CD4-positive, alpha-beta T cell treated with Interleukin-17A for 1 hour (primary cell): Measurements from ENCODE around the gene TAS1R2.
"Not testable (repeated sequence)": the region's sequence is repeated elsewhere in the genome, so short reads cannot be mapped to it uniquely, and the experiment has no call there.

Experiments
- DNase-seq: peaks from one replicate; pipeline ENCODE4 v3.0.0-alpha.2; 2020

The TAS1R2 gene

GRCh38 chr1:18883636-18884418 lies 24.4 kb upstream of the TAS1R2 start:
- peak; percentile 72 for DNase-seq

- DNase-seq = no peak
Observed at GRCh38 chr1:18883079-18883478, 23.6 kb upstream of the TAS1R2 start.

- DNase-seq = no peak
Observed at GRCh38 chr1:18882486-18882885, 23.0 kb upstream of the TAS1R2 start.

GRCh38 chr1:18881642-18882431 lies 22.4 kb upstream of the TAS1R2 start:
- DNase-seq = no peak

DNA sequence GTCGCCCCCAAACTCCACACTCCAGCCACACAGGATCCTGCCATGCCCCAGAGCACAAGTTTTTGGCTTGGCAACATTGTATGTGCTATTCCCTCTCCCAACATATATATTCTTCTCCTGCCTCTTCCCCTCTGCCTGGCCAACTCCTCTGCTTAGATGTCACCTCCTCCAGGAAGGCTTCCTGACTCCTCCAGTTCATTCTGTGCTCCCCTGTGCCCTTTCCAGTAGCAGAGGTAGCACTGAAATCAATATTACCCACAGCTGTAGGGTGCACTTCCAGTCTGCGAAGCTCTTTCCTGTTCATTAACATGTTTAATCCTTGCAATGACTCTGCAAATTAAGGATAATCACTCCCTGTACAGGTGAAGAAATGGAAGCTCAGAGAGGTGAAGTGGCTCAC lies 21.7 kb upstream of the TAS1R2 start:
- DNase-seq = no peak

DNA sequence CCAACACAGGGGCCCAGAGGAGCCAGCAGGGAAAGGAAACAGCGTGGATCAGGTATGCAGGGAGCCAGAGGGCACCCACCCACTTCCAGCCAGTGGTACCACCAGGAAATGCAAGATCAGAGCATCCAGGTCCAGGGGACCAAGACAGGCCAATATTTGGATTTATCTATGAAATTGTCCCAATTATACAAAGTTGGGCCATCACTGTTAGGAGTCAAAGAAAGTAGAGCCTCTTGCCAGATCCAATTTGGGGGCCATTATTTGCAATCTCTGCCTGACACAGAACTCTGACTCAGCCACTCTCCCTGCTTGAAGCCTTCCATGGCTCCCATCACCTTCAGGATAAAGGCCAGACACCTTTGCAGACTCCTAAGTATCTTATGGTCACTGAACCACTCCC lies 21.1 kb upstream of the TAS1R2 start:
- no peak for DNase-seq

DNA sequence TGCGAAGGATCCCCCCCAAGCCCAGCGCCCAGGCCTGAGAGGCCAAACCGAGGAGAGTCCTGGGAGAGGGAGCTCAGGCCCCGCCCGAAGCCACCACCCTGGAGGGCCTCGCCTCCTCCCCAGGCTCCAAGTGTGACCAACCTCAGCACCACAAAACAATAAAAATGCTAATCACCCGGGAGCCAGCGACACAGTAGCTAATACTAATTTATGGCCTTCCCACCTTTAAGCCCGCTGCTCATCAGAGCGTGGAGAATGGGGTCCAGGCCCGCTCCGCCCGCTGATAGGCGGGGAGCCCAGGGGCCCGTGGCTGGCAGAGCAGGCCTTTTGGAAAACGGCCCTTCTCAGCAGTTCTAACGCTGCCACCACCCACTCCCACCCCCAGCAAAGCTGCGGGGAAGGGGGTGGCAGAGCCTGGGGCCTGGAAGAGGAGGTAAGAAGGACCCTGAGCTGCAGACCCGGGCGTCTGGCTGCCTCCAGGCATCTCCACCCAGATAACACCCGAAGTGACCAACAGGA lies 20.4 kb upstream of the TAS1R2 start:
- no peak for DNase-seq

- no peak for DNase-seq
Observed at GRCh38 chr1:18879215-18879790, 19.8 kb upstream of the TAS1R2 start.

DNA sequence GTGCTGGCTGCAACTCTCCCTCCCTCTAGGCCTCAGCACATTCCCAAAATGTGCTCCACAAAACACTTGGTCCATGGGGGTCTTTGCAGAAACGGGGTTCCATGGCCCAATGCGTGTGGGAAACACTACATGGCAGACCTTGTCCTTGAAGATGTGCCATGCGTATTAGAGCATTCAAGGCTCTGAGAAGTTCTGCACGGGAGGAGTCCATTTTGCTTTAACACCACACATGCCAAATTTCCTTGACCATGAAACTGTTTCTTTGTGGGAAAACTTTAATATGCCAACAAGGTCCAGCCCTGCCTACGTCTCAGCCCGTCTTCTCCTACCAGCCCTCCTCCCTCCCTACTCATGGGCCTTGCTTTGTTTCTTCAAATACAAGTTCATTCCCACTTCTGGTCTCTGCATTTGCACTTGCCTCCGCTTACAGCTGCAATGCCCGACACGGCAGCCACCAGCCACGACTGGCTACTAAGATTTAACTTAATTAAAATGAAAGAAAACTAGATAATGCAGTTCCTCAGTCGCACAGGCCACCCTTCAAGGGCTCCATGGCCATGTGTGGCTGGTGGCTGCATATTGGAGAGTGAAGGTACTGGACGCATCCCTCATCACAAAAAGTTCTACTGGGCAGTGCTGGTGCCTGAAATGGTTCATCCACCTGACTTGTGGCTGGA lies 19.2 kb upstream of the TAS1R2 start:
- DNase-seq = no peak

DNA sequence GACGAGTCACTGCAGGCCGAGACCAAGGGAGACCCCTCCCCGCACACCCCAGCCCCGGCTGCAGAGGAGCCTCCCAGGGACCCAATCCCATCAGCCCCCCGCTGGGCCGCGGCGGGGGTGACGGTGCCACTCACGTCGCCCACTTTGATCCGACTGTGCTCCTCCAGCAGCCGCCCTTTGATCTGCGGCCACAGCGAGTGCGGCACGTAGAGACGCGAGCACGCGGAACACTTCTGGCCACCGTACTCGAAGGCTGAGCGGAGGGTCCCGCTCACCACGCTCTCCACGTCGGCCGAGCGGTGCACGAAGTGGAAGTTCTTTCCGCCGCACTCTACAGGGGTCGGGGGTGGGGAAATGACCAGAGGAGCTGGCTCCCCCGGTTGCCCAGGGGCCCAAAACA lies 17.8 kb upstream of the TAS1R2 start:
- DNase-seq = no peak

GRCh38 chr1:18876210-18876609 lies 16.8 kb upstream of the TAS1R2 start:
- no peak for DNase-seq

- no peak for DNase-seq
Observed at GRCh38 chr1:18875796-18876128, 16.3 kb upstream of the TAS1R2 start.

DNA sequence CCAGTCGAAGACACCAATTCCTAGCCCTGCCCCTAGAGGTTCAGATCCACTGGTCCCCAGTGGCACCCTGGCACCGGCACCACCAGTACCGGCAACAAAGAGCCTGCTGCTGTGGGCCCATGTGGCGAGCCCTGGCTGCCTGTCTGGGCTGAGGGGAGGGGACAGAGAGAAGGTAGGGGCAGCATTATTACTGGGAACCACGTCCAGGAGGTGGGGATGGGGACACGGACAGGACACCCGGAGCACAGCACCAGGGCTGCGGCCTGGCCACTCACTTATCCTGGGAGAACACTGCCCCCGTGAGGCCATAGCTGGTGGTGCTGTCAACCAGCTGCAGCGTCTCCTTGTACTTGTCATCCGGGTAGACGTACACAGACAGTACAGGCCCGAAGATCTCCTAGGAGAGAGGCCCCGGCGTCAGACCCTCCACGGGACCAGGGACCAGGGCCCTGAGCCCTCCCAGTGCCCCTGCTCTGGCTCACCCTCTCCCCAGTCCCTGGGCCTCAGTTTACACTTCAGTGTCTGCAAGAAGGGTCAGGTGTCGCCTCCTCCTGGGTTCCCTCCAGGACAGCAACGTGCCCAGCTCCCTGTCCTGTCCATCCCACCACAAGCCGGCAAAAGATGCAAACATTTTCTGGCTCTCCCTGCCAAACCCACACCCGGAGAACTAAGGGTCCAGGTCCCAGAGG lies 15.8 kb upstream of the TAS1R2 start:
- peak; percentile 65 for DNase-seq

- DNase-seq = no peak
Observed at GRCh38 chr1:18874600-18874999, 15.1 kb upstream of the TAS1R2 start.

GRCh38 chr1:18874036-18874435 lies 14.6 kb upstream of the TAS1R2 start:
- DNase-seq = no peak

DNA sequence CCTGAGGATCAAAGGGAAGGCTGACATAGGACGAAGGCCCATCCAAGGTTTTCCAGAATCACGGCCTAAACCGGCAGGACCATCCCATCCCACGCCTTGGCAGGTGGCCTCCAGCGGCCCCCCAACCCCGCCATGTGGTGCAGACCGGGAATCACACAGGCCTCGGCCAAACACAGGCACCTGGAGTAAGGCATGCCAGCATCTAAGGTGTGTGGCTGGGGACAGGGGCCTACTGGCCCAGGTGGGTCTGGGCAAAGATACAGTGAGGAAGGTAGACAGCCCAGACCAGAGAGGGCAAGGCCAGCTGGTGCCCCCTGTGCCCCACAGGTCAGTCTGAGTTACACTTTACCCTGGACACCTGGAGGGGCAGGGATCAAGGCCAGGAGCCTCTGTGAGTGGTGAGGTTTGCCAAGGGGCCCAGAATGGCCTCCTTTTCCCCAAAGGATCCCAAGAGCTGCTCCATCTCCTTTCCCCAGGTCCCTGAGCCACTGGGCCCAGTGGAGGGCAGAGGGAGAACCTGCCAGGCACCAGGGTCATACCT lies 12.7 kb upstream of the TAS1R2 start:
- DNase-seq = no peak

- no peak for DNase-seq
Observed at GRCh38 chr1:18871401-18872070, 12.1 kb upstream of the TAS1R2 start.

GRCh38 chr1:18870957-18871356 lies 11.5 kb upstream of the TAS1R2 start:
- no peak for DNase-seq

DNA sequence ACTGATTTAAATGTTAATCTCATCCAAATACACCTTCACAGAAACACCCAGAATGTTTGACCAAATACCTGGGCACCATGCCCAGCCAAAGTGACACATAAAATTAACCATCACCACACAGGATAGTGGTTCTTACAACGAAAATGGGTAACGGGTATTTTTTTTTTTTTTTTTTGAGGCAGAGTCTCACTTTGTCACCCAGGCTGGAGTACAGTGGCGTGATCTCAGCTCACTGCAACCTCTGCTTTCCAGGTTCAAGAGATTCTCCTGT lies 11.1 kb upstream of the TAS1R2 start:
- not testable (repeated sequence) for DNase-seq

DNA sequence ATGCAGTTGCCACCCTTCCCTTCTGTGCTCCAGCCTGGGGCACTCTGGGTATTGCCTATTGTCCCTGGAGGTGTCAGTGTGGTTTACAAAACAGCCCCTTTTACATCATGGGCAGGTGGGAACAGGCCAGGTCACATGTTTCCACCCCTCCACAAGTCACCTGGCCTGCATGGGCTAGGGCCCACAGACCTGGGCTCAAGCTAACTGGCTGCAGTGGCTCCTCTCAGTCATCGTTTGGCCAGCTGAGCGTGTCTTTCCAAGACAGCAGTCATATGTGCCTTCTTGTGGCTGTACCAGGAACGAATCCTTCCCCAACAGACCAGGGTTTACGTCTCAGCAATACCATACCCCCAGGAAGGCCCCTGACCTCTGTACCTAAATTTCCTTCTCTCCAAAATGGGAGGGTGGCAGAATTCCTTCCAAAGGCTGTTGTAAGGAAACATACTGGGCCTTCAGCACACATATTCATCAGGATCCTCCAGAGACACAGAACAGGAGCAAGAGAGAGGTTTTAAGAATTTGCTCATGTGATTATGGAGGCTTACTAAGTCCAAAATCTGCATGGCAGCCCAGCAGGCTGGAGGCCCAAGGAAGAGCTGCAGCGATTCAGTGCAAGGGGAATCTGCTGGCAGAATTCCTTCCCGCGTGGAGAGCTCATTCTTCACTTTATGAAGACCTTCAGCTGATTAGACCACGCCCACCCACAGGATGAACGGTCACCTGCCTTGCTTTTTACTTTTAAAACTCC lies 10.6 kb upstream of the TAS1R2 start:
- no peak for DNase-seq

DNA sequence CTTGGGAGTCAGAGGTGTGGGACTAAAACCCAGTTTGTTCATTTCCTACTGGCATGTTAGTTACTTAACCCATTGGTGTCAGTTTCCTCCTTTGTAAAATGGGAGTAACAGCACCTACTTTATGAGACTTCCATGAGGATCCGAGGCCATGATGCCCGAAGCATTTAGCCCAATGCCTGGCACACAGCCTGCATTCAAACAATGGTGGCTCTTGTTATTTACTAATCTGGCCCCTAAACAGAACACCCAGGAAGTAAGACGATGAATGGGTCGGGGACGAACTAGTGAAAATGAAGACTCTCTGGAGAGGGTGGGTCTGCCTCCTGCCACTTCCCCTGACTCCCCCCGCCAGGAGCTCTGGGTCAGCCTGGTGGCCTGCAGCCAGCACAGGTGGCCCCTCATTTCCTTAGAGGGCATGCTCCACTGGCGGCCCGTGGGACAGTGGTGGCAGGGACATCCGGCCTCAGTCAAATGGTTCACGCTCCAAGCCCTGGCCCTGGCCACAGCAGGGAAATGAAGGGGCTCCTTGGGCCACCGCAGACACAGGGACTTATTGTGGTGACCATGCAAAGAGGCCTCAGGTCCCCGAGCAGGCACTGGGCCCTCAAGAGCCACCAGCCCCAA lies 9.5 kb upstream of the TAS1R2 start:
- DNase-seq = no peak
